Stimulated activated CD8-positive, alpha-beta memory T cell treated with anti-CD3 and anti-CD28 coated beads, Interleukin-12 subunit alpha, Interleukin-12 subunit beta, amount 100 ng/mL, for 1 hour (primary cell): ENCODE results near the gene TM9SF1.

Source experiments
- DNase-seq: peaks from one replicate; pipeline ENCODE4 v3.0.0-alpha.2; 2020; ENCODE audit warnings: low read depth

TM9SF1 gene

DNA sequence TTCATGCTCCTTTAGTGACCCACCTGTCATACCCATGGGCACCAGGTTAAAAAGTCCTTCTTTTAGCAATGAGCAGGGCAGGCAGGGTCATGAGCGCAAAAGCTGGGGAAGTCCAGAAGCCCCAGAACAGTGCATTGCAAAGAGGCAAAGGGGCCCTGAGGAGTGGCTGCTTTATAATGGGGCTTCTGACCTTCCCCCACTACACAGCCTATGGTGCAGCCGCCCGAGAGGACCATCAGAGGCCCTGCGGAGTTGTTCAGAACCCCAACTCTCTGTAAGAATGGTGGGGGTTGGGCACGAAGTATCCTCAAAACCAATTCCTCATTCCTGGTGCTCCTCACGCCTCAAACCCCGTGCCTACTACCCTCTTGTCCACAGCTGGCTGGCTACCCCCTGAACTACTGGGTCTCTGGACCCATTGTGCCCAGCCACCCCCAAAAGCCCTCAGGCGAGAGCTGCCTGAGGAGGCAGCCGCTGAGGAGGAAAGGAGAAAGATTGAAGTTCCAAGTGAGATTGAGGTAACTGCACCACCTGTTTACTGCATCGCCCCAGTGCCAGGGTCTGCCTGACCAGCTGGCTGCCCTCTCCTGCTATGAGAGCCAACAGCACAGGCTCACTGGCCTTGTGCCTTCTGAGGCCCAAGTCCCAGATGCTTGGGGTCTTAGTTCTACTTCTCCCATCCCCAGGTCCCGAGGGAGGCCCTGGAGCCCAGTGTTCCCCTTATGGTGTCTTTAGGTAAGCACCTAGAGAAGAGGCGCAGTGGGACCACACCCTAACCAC lies 16.7 kb downstream of the TM9SF1 start:
- DNase-seq: no peak

DNA sequence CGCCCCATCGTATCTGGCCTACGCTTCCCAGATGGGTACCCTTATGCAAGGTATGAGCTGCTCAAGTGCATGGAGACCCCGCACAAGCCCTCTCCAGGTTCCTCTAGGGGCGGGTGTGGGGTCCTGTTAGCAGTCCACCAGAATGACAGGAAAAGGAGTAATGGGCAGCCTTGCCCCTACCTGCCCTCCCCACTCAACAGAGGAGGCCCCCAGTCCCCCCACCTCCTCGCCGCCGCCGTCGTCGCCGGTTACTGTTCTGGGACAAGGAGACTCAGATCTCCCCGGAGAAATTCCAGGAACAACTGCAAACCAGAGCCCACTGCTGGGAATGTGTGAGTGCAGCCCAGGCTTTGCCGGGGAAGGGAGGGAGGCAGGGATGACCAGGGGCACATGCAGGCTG lies 17.4 kb downstream of the TM9SF1 start:
- no peak for DNase-seq

DNA sequence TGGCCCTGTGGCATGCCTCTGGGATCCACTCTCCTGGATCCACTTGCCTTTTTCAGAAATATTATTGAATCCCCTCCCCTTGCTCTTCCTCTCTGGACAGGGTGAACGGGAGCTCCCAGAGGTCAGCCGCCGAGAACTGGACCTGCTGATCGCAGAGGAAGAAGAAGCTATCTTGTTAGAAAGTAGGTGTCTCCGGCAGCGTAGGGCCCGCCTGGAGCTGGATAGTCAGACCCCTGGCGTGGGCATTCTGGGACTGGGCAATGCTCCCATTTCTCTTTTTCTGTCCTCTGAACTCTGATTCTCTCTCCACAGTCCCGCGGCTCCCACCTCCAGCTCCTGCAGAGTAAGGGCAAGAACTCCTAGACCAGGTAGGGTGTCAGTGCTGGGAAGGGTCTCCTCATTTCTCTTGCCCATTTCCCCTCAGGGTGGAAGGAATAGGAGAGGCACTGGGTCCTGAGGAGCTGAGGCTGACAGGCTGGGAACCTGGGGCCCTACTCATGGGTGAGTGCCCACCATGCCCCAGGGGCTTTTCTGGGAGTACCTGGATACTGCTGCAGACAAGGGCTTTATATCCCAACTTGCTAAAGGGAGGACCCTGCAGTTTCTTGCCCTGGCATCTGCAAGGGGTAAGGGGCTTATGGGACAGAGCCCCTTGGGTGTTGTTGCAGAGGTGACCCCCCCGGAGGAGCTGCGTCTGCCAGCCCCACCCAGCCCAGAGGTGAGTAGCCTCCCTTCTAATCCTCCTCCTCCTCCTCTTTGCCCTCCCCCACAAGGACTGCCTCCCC lies 18.0 kb downstream of the TM9SF1 start:
- DNase-seq: no peak

DNA sequence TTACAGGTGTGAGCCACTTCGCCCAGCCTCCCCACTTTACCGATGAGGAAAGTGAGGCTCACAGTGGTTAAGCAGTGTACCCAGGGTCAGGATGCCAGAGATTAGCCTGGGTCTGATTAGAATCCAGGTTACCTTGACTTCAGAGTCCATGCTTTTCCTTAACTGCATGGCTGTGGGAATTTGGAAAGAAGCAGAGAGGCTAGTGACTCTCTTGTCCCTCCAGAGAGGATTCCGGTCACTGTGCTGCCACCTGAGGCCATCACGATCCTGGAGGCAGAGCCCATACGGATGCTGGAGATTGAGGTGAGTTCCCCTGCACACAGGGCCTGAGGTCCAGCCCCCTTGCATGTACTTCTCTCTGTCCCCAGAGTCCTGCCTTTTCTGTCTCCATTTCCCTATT lies 18.6 kb downstream of the TM9SF1 start:
- no peak for DNase-seq

DNA sequence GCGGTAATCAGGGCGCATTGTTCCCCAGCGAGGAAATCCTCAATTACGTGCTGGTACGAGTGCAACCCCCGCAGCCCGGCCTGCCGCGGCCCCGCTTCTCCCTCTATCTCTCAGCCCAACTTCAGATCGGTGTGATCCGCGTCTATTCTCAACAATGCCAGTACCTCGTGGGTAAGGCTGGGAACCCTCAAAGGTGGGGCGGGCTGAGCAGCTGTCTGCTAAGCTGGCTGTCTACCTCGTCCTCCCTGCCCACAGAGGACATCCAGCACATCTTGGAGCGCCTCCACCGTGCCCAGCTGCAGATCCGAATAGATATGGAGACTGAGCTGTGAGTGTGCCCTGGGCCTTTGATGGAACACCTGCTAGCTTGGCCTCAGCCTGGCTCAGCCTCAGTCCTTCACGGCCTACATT lies 22.4 kb downstream of the TM9SF1 start:
- no peak for DNase-seq

DNA sequence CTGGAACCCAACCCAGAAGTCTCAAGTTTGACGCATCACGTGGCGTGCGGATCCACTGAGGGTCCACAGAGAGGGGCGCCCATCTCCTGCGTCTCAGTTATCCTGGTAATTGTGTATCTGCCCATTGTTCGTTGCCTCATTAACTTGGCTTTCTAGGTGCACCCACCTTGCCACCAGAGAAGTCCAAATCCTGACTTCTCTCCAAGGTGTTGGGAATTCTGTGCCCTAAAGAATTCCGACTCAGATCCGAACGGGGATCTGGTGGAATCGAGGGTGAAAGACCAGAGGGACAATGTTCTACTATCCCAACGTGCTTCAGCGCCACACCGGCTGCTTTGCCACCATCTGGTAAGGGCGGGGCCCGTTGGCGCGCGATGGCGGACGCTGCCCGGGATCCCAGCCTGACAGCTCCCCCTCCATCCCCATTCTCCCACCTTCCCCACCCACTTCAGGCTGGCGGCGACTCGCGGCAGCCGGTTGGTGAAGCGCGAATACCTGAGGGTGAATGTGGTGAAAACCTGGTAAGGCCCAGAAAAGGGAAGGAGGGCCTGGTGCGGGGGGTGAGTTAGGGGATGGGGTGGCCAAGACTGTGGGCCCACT lies 22.9 kb downstream of the TM9SF1 start:
- no peak for DNase-seq

DNA sequence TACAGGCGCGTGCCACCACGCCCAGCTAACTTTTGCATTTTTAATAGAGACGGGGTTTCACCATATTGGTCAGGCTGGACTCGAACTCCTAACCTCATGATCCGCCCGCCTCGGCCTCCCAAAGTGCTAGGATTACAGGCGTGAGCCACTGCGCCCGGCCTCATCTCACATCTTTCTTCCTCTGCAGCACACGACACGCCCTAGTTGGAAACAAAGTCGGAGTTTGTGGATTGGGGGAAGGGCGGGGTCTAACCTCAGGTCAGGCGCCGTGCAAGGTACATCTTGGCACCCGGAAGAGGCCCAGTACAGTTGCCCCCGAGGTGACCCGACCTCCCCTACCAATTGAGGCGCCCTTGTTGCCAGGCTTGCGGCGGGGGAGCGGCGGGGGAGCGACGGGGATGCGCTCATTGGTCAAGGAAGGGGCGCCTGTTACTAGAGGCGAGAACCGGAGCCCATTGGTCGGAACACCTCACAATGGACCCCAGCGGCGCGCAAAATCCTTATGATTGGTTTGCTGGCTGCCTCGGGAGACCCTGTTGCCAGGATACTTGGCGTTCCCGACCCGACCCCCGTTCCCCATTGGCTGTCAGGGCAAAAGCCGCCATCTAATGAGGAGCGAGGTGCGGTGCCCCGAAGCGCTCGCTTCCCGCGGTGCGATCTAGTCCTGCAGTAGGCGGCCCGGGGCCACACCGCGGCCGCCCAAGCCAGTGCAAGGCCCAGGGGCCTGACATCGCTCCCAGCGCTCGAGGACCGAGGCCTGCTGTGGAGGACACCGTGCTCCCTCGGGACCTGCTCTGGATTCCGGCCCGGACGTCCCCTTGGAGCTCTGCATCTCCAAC lies 23.6 kb downstream of the TM9SF1 start, which contains the start of gene REC8:
Gene REC8, plus strand, starts transcription at position 659 of the 839 bp plus-strand sequence. CDS start 473 bp downstream, outside the sequence.
- DNase-seq: peak; percentile 58

DNA sequence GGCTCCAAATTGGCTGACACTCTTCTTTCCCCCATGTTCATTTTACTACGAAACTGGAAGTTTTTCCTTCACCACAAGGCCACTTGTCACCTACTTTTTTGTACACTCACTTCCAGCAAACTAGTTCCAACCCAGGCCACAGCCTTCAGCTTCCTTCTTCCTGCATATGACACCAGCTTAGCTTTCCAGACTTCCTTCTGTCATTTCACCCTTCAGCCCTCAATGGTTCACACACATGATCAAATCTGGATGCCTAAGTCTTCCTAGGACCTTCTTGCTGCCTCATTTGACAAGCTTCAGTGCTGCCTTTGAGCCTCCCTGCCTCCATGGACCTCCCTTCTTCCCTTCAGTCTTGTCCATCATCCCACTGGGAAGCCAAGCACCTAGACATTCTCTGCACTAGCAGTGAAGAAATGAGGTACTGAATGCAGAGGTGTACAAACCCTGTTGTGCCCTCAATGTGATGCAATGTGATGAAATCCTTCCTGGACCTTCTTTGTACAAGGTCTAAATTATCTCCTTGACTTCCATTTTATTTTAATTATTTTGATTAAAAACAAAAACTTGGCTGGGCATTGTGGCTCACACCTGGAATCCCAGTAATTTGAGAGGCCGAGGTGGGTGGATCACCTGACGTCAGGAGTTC lies 27.6 kb downstream of the TM9SF1 start:
- no peak for DNase-seq

DNA sequence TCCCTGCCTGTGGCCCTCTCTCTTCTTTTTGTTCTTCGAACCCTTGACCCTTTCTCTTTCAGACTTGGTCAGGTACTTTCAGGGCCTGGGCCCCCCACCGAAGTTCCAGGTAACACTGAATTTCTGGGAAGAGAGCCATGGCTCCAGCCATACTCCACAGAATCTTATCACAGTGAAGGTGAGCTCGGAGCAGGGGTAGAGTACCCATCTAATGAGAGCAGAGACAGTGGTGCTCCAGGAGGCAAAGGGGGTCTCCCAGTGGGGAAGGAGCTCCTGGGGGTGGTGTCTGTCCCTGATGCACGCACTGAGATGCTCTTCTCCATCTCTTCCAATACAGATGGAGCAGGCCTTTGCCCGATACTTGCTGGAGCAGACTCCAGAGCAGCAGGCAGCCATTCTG lies 29.5 kb downstream of the TM9SF1 start:
- no peak for DNase-seq

DNA sequence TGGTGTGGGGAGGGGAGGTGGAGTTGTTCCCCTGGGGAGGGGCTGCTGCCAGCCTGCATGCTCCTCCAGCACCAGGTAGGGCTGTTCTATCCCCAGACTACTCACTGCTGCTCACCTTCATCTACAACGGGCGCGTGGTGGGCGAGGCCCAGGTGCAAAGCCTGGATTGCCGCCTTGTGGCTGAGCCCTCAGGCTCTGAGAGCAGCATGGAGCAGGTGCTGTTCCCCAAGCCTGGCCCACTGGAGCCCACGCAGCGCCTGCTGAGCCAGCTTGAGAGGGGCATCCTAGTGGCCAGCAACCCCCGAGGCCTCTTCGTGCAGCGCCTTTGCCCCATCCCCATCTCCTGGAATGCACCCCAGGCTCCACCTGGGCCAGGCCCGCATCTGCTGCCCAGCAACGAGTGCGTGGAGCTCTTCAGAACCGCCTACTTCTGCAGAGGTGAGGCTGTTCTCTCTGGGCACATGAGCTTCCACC lies 30.7 kb downstream of the TM9SF1 start:
- no peak for DNase-seq

DNA sequence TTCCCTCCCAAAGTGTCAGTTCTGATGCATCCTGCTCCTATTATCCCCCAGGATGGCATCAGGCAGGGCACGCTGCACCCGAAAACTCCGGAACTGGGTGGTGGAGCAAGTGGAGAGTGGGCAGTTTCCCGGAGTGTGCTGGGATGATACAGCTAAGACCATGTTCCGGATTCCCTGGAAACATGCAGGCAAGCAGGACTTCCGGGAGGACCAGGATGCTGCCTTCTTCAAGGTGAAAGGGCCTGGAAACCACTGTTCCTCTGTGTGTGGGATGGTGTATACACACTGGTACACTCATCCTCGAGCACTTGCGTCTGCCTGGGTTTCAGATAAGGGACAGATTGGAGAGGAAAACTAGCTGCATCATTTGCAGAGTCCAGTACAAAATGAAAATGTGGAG lies 33.1 kb downstream of the TM9SF1 start:
- DNase-seq: no peak

DNA sequence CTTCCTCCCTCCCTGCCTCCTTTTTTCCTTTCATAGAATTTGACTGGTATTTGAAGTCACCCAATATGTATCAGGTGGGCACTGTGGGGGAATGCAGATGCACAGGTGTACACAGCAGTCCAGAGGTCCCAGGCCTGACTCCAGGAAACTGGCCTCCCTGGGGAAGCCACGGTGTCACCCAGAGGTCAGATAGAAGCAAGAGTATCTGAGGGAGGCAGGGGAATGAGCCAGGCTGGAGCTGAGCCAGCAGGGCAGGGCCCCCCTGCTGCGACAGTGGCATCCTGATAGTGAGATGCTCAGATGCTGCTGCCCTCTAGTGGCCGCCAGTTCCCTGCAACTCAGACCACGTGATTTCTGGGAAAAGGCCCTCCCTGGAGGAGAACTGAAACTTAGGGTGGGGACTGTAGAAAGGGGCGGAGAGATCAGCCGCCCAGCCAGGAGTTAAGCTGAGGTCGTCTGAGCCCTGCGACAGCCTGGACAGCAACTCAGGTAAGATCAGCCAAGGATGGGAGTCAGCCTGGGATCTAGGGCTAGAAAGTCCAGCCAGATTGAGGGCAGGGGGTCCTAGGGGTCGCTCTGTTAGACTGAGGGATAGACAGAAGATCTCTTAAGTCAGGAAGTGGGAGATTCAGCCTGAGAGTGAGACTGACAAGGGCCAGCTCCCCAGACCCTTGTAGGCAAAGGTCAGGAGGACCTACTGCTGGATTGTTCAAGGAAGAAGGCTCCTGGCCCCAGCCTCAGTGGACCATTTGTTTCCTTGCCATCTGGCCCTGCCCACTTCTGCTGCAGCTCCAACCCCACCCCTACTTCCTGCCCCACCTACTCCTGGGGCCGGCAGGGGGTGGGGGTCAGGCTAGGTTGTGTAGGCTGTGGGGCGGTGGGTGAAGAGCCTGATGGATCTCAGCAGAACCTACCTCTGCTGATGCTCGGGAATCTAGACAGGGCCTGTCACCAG lies 34.1 kb downstream of the TM9SF1 start, which contains the start of gene IRF9:
Gene IRF9, plus strand, starts transcription at position 416 of the 955 bp plus-strand sequence. CDS start 880 bp downstream, outside the sequence.
- DNase-seq: peak; percentile 98

DNA sequence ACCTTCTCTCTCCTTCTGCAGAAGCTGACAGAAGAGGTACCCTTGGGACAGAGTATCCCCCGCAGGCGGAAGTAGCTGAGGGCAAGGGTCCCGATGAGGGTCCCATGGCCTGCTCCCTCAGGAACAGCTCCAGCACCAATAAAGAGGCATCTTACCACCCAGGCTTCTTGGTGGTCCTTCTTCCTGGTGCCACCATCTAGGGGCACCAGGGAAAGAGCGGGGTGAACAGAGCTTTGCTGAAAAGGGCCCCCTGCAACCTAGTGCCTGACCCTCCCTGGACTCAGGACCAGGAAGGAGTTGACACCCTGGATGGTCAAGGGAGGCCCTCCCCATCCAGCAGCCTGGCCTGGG lies 34.8 kb downstream of the TM9SF1 start:
- no peak for DNase-seq

DNA sequence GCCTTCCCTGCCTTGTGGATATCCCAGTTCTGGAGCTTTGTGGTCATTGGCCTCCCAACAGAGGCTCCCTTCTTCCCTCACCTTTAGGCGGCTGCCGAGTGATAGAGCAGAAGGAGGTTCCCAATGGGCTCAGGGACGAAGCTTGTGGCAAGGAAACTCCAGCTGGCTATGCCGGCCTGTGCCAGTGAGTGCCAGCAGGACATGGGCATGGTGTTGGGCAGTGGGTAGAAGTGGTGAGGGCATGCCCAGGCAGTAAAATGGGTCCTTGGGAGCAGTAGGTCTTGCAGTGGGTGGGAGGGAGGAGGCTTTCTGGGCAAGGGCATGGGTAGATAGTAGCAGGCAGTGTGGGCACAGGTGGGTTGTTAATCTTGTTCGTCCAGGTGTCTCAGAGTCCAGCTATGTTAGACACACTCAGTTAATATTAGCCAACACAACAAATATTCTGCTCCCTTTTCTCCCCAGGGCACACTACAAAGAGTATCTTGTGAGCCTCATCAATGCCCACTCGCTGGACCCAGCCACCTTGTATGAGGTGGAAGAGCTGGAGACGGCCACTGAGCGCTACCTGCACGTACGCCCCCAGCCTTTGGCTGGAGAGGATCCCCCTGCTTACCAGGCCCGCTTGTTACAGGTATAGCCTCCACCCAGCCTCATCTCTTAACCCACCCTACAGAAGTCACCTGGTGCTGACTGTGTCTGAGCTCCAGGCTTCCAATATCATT lies 35.3 kb downstream of the TM9SF1 start:
- DNase-seq: no peak

DNA sequence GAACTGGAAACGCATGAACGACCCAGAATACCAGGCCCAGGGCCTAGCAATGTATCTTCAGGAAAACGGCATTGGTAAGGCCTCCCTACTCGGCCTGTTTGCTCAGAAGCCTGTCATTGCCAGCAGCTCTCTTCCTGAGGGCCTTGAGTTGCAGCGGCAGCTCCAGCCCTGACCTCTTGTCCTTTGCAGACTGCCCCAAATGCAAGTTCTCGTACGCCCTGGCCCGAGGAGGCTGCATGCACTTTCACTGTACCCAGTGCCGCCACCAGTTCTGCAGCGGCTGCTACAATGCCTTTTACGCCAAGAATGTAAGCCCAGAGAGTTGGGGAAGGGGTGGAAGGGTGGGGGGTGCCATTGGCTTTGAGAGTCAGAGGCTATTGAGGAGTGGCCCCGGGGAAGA lies 37.9 kb downstream of the TM9SF1 start:
- DNase-seq: no peak

DNA sequence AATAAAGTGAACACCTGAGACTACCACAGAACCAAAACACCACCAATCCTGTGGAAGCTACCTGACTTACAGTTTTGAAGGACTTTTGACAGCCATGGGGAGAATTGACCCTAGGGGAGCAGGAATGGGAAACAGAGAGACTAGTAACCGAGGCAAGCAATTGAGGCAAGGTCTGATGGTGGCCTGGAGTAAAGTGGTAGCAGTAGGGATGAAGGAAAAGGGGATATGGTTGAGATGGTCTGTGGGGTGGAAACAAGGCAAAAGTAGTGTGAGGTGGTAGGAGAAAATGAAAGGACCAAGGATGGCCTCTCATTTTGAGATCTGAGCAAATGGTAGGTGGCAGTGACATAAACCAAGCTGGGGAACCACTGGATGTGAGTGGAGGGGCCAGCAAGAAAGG lies 38.4 kb downstream of the TM9SF1 start:
- DNase-seq: no peak

DNA sequence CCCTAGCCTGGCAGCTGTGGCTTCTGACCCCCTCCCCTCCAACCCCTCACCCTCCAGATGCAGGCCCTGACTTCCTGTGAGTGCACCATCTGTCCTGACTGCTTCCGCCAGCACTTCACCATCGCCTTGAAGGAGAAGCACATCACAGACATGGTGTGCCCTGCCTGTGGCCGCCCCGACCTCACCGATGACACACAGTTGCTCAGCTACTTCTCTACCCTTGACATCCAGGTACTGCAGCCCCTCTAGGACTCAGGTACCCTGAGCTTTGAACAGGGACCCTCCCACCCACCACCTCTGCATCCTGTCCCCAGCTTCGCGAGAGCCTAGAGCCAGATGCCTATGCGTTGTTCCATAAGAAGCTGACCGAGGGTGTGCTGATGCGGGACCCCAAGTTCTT lies 40.1 kb downstream of the TM9SF1 start:
- DNase-seq: no peak

DNA sequence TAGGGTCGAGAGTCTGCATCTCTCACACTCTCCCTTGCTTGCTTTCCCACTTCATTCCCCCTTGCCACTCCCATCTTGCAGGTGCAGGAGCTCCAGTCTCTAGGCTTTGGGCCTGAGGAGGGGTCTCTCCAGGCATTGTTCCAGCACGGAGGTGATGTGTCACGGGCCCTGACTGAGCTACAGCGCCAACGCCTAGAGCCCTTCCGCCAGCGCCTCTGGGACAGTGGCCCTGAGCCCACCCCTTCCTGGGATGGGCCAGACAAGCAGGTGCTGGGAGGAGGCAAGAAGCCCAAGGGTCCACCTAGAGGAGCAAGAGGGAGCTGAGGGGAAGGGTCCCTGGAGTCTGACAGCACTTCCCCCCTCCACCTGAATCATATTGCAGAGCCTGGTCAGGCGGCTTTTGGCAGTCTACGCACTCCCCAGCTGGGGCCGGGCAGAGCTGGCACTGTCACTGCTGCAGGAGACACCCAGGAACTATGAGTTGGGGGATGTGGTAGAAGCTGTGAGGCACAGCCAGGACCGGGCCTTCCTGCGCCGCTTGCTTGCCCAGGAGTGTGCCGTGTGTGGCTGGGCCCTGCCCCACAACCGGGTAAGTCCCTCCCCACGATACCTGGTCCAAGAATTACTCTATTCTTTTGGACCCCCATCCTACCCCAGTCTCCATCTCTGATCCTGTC lies 43.7 kb downstream of the TM9SF1 start:
- DNase-seq: no peak

DNA sequence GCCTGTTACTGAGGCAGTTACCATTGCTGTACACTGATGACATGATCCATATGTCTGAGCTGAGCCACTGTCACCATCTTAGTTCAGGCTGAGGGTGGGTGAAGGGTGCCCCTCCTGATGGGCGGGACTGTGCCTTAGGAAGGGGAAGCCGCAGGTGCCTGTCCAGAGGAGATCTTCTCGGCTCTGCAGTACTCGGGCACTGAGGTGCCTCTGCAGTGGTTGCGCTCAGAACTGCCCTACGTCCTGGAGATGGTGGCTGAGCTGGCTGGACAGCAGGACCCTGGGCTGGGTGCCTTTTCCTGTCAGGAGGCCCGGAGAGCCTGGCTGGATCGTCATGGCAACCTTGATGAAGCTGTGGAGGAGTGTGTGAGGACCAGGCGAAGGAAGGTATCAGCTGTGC lies 44.2 kb downstream of the TM9SF1 start:
- DNase-seq: no peak
